NCI-H1417 treated with DMSO at 0.1 percent for 48 hours (cell line): ENCODE data around the gene GAD2.
"Not testable (repeated sequence)": the region's sequence is repeated elsewhere in the genome, so short reads cannot be mapped to it uniquely, and the experiment has no call there.

Experiments
- DNase-seq: peaks from one replicate; lab custom pipeline; 2025; lab: John Stamatoyannopoulos, UW

Gene GAD2

DNA sequence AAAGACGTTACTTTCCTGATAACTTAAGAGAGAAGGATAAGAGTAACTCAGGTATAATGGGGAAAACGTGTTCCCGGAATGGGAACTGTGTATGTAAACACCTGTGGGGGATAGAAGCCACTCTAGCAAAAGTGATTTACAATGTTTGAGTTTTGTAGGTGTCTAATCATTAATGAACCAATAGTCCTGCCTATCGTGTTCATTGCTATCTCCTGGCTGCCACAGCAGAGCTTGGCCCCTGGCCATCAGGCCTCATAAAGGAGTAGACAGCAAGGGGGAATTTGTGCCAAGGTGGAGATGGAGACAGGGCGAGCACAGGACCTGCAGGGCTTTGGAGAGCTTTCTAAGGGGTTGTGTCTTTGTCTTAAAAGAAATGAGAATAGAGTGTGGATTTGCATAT, 102.1 kb downstream of the GAD2 start:
- DNase-seq: no peak

DNA sequence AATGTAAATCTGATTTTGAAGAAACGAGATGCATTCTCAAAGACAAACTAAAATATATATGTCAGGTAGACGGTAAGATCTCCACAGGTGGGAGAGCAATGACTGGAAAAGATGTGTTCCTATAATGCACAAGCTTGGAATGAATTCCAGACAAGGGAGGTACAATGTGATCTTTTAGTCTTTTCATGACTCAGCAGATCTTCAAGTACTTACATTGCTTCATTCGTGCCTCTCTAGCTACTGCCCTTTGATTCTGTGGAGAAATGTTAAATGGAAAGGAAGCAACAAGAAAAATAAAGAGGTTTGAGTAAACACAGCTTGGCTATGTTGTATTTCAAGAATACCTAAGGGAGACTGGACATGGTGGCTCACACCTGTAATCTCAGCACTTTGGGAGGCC, 106.6 kb downstream of the GAD2 start:
- DNase-seq: no peak

DNA sequence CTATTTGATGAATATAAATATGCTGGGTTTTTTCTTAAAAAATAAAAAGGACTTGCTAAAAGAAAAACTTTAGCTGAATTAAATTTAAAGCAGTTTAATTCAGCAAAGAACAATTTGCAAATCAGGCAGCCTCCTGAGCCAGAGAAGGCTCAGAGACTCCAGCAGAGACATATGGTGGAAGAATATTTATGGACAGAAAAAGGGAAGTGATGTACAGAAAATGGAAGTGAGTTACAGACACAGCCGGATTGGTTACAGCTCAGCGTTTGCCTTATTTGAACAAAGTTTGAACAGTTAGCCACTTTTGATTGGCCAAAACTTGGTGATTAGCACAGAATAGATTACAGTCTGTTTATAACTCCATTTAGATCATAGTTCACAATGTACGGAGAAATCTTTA, 110.3 kb downstream of the GAD2 start:
- no peak for DNase-seq

DNA sequence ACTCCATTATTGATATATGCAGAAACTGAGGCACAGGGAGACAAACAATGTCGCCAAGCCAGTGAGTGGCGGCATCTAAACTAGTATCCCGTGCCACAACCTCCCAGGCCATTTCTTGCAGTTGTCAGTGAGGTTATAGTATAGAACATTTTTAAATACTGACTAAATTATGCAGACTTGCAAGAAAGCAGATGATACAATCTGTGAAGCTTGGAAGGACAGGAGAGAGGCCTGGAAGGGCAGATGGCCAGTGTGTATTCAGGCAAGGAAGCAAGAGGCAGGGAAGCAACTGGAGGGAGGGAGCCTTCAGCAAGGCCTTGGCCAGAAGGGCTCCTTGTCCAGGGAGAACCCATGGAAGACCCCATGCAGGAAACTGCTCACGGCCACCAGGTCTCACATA, 111.2 kb downstream of the GAD2 start:
- no peak for DNase-seq

DNA sequence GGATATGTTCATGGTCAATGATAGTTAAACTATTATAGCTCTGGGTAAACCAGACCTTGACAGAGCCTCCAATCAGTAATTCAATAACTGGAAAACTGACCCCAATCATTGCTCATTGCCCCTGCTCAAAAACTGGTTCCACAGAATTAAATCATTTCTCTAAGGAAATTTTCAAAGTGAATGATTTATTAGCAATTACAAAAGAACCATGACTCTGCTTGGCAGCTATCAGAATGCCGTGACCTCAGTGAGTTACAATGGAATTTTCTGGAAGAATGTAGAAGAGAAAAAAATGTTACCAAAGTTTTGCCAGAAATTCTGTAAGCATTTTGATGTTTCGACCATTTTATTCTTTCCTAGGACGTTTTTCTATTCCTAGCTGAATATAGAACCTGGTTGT, 114.8 kb downstream of the GAD2 start:
- no peak for DNase-seq

DNA sequence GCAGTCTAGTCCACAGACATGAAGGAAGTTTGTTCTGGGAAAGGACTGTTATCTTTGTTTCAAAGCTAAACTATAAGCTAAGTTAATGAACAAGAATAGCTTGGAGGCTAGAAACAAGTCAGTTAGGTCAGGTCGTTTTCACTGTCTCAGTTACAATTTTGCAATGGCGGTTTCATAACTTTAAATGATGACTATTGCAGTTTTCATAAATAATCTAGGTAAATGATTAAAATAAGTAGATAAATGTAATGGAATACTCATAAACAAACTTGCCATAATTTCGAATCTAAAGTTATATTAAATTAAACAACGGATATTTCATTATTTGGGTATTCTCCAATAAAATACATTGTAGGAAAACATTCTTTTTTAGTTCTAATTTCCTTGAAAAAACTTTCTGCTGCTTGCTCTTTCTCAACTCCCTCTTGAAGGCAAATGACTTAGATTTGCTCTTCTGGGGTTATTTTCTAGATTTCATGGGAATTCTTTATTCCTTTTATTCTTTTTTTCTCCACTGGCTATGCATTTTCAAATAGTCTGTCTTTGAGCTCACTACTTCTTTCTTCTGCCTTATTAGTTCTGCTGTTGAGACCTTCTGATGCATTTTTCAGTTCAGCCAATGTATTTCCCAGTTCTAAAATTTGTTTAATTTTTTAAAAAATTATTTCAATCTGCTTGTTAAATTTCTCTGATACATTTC, 117.8 kb downstream of the GAD2 start:
- no peak for DNase-seq

DNA sequence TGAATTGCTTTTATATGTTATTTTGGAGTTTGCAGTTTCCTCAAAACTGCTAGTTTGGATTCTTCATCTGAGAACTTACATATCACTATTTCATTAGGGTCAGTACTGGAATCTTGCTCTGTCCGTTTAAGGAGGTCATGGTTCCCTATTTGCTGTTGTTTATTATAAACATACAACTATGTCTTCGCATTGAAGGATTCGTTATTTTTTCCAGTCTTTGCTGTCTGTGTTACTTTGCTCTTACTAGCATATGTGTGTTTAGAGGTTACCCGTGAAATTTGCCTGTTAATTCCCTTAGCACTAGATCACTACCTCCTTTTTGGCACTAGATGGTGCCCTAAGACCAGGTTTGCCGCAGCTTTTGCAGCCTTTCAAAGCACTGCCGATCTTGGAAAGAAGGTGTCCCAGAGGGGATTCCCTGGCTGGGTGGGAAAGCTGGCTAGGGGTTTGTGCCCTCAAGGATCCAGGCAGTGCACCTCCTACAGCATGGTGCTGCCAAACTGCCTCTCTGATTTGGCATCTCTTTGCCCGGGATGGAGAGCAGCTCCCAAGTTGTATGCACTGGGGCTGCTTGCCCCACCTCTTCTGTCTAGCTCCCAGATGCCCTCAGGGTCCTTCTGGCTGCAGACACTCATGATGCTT, 118.5 kb downstream of the GAD2 start:
- peak; percentile 15 for DNase-seq

DNA sequence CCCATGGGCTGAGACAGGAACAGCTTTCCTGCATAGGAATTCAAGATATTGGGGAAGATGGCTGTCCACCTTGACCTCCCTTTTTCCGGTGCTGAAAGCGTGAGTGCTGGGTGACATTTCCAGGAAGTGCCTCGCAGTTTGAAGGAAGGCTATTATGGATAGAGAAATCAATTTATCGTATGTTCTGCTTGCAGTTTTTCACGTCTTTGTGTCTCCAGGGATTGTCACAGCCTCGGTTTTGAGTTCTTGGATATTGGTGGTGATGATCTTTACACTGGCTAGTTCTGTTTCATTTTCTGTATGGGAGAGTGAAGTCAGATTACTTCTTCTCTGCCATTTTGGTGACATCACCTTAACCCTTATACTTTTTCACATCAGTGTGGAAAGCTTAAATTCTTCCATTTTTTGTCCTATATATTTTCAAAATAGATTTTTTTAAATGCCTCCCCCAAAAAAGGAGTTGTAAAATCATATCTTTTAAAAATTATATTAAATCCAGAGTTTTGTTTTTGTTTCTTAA, 119.1 kb downstream of the GAD2 start:
- DNase-seq: no peak

DNA sequence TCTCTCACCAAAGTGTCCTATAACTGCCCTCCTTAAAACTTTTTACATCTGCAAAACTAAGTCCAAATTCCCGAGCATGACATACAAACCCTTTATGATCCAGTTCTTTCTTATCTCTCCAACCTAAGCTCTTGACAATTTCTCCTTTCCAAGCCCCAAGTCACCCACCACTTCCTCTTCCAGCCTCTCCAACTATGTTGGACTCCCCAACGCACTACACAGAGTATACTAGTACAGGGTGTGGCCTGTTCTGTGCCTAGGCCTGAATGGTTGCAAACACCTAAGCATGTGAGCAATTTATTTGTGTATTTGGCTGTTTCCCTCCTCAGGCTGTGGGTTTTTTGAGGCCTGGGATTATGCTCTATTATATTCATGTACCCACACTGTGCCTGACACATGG, 120.4 kb downstream of the GAD2 start:
- no peak for DNase-seq

DNA sequence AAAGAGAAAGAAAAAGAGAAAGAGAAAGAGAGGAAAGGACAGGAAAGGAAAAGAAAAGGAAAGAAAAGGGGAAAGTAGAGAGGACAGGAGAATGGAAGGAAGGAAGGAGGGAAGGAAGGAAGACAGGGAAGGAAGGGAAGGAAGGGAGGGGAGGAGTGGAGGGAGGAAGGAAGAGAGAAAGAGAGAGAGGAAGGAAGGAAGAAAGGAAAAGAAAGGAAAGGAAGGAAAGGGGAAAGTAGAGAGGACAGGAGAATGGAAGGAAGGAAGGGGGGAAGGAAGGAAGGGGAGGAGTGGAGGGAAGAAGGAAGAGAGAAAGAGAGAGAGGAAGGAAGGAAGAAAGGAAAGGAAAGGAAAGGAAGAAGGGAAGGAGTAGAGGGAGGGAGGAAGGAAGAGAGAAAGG, 125.1 kb downstream of the GAD2 start:
- no peak for DNase-seq

DNA sequence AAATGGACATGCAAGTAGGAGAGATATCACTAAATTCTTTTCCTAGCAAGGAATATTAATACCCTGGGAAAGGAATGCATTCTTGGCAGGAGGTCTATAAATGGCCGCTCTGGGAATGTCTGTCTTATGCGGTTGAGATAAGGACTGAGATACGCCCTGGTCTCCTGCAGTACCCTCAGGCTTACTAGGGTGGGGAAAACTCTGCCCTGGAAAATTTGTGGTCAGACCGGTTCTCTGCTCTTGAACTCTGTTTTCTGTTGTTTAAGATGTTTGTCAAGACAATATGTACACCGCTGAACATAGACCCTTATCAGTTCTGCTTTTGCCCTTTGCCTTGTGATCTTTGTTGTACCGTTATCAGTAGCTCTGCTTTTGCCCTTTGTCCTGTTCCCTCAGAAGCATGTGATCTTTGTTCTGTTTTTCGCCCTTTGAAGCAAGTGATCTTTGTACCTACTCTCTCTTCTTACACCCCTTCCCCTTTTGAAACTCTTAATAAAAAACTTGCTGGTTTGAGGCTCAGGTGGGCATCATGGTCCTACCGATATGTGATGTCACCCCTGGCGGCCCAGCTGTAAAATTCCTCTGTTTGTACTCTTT, 132.3 kb downstream of the GAD2 start:
- DNase-seq: not testable (repeated sequence)
